ENCODE results near the gene OBSCN.
"Not testable (repeated sequence)": the region's sequence is repeated elsewhere in the genome, so short reads cannot be mapped to it uniquely, and the experiment has no call there.

OBSCN gene

GRCh38 chr1:228233136-228233535, 25.3 kb downstream of the OBSCN start:
- DNase-seq, result no peak

GRCh38 chr1:228234921-228235320, 27.1 kb downstream of the OBSCN start:
- DNase-seq, result no peak

GRCh38 chr1:228236744-228237143, 28.9 kb downstream of the OBSCN start:
- peak; percentile 64 for DNase-seq

- no peak for DNase-seq
Measured at GRCh38 chr1:228238007-228238406, 30.2 kb downstream of the OBSCN start.

- no peak for DNase-seq
Measured at GRCh38 chr1:228238461-228238860, 30.6 kb downstream of the OBSCN start.

- DNase-seq, result no peak
Measured at GRCh38 chr1:228240411-228241240, 32.8 kb downstream of the OBSCN start.

GRCh38 chr1:228241259-228241658, 33.4 kb downstream of the OBSCN start:
- DNase-seq, result no peak

- DNase-seq, result no peak
Measured at GRCh38 chr1:228242409-228242808, 34.6 kb downstream of the OBSCN start.

- DNase-seq, result no peak
Measured at GRCh38 chr1:228243093-228243492, 35.2 kb downstream of the OBSCN start.

- not testable (repeated sequence) for DNase-seq
Measured at GRCh38 chr1:228243989-228244388, 36.1 kb downstream of the OBSCN start.

GRCh38 chr1:228245111-228245510, 37.3 kb downstream of the OBSCN start:
- DNase-seq, result no peak

GRCh38 chr1:228246216-228246900, 38.5 kb downstream of the OBSCN start:
- DNase-seq, result no peak

- DNase-seq, result no peak
Measured at GRCh38 chr1:228249513-228250305, 41.9 kb downstream of the OBSCN start.

GRCh38 chr1:228252476-228252875, 44.6 kb downstream of the OBSCN start:
- DNase-seq, result not testable (repeated sequence)

- no peak for DNase-seq
Measured at GRCh38 chr1:228256626-228257375, 49.0 kb downstream of the OBSCN start.

- no peak for DNase-seq
Measured at GRCh38 chr1:228258486-228258885, 50.6 kb downstream of the OBSCN start.

- no peak for DNase-seq
Measured at GRCh38 chr1:228259368-228259894, 51.6 kb downstream of the OBSCN start.

GRCh38 chr1:228259951-228260350, 52.1 kb downstream of the OBSCN start:
- DNase-seq, result peak; percentile 18

GRCh38 chr1:228261706-228262105, 53.9 kb downstream of the OBSCN start:
- DNase-seq, result no peak

- DNase-seq, result no peak
Measured at GRCh38 chr1:228262475-228262874, 54.6 kb downstream of the OBSCN start.

GRCh38 chr1:228263636-228264035, 55.8 kb downstream of the OBSCN start:
- no peak for DNase-seq

- DNase-seq, result no peak
Measured at GRCh38 chr1:228264090-228264829, 56.4 kb downstream of the OBSCN start.
